ENCODE data around the gene RBX1. TPM values are rescaled to one million over a fixed set of nuclear protein-coding genes. Genes with fewer than 3 reads are reported as not detected.

RBX1 gene
- 70.7 and 93.3 TPM in 2 replicates for total RNA-seq

GRCh38 chr22:40950962-40951794, at the start of gene RBX1:
Gene RBX1, plus strand, starts transcription at chr22:40951378. Its CDS starts 21 bp downstream, at chr22:40951399.

Other genes starting within 250 kb of the RBX1 start
- 23.3 and 28.1 TPM in 2 replicates for gene SLC25A17, start 132.0 kb upstream of the RBX1 start, total RNA-seq
- 111 and 118 TPM in 2 replicates for gene ST13, start 94.7 kb upstream of the RBX1 start, total RNA-seq
- 6.0 and 6.2 TPM in 2 replicates for gene XPNPEP3, start 94.2 kb upstream of the RBX1 start, total RNA-seq
- gene DNAJB7, start 89.3 kb upstream of the RBX1 start, total RNA-seq, result not detected in 2 replicates
- gene EP300, start 141.2 kb downstream of the RBX1 start, total RNA-seq, result 18.9 and 25.8 TPM in 2 replicates

Data from hair follicular keratinocyte (primary cell).